ENCODE results near the gene ARSG. TPM values are rescaled to one million over a fixed set of nuclear protein-coding genes. Genes with fewer than 3 reads are reported as not detected.

The ARSG gene
- total and polyA plus RNA-seq, 2 of the 13 experiments (the other 11 are each of a cell fraction or from before 2014, with no cell fraction given), result 3.7 to 15.2 TPM

DNA sequence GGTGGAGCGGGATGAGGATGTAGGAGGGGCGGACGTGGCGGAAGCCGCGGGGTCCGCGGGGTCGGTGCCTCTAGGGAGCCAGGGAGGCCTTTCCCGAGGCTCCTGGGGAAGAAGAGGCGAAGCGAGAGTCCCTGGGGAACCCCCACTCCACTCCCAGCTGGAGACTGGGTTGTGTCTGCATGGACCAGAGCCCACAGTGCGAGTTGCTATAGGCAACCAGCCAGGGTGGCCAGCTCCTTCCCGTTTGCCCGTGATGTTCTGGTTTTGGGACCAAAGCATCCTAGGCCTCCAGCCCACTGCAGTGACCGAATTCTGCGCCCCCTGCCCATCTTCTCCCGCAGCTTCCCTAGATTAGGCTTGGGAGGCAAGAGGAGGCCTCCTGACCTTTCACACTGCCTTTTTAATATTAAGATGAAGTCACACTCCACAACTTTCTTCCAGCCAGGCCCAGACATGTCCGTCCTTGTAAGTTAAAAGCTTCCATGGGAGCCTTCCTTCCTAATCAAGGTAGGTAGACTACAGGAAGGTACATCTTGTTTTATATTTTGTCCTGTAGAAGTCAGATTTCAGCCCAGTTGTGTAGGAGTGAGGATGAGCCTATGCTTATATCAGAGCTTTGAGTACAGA is 43.0 kb upstream of the ARSG start (continued):
- TF ChIP-seq, protein P1, sequence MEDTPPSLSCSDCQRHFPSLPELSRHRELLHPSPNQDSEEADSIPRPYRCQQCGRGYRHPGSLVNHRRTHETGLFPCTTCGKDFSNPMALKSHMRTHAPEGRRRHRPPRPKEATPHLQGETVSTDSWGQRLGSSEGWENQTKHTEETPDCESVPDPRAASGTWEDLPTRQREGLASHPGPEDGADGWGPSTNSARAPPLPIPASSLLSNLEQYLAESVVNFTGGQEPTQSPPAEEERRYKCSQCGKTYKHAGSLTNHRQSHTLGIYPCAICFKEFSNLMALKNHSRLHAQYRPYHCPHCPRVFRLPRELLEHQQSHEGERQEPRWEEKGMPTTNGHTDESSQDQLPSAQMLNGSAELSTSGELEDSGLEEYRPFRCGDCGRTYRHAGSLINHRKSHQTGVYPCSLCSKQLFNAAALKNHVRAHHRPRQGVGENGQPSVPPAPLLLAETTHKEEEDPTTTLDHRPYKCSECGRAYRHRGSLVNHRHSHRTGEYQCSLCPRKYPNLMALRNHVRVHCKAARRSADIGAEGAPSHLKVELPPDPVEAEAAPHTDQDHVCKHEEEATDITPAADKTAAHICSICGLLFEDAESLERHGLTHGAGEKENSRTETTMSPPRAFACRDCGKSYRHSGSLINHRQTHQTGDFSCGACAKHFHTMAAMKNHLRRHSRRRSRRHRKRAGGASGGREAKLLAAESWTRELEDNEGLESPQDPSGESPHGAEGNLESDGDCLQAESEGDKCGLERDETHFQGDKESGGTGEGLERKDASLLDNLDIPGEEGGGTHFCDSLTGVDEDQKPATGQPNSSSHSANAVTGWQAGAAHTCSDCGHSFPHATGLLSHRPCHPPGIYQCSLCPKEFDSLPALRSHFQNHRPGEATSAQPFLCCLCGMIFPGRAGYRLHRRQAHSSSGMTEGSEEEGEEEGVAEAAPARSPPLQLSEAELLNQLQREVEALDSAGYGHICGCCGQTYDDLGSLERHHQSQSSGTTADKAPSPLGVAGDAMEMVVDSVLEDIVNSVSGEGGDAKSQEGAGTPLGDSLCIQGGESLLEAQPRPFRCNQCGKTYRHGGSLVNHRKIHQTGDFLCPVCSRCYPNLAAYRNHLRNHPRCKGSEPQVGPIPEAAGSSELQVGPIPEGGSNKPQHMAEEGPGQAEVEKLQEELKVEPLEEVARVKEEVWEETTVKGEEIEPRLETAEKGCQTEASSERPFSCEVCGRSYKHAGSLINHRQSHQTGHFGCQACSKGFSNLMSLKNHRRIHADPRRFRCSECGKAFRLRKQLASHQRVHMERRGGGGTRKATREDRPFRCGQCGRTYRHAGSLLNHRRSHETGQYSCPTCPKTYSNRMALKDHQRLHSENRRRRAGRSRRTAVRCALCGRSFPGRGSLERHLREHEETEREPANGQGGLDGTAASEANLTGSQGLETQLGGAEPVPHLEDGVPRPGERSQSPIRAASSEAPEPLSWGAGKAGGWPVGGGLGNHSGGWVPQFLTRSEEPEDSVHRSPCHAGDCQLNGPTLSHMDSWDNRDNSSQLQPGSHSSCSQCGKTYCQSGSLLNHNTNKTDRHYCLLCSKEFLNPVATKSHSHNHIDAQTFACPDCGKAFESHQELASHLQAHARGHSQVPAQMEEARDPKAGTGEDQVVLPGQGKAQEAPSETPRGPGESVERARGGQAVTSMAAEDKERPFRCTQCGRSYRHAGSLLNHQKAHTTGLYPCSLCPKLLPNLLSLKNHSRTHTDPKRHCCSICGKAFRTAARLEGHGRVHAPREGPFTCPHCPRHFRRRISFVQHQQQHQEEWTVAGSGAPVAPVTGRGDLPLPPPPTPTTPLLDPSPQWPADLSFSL (CRISPR knock-in tag; IDR thresholded peaks at IDR 0.05), result peak; percentile 51; the same call in 1 of the 2 replicates
- TF ChIP-seq ZNF337 (CRISPR knock-in tag; IDR thresholded peaks at IDR 0.05; ENCODE audit: borderline replicate concordance, low read depth) (no peak), SMAD1 (CRISPR knock-in tag; IDR thresholded peaks at IDR 0.05; ENCODE audit: borderline replicate concordance, low read depth) (0 out of 2 replicates have a peak, but pooled peaks have one; percentile 44), JDP2 (CRISPR knock-in tag; IDR thresholded peaks at IDR 0.05; ENCODE audit: borderline replicate concordance) (no peak), SNAI1 (CRISPR knock-in tag; IDR thresholded peaks at IDR 0.05; ENCODE audit: borderline replicate concordance) (no peak), MEIS1 (CRISPR knock-in tag; IDR thresholded peaks at IDR 0.05; ENCODE audit: borderline replicate concordance) (no peak), ZMYM4 (CRISPR knock-in tag; IDR thresholded peaks at IDR 0.05) (0 out of 2 replicates have a peak, but pooled peaks have one; percentile 9), ZNF446 (CRISPR knock-in tag; IDR thresholded peaks at IDR 0.05) (peak; percentile 75; the same call in 1 of the 2 replicates), ISX (CRISPR knock-in tag; conservative IDR thresholded peaks at IDR 0.05) (peak; percentile 65; the same call in 1 of the 2 replicates), MTA3 (CRISPR knock-in tag; IDR thresholded peaks at IDR 0.05) (no peak), CBX2 (IDR thresholded peaks at IDR 0.05; ENCODE audit: low read depth, low read length) (no peak), CBX2 (CRISPR knock-in tag; IDR thresholded peaks at IDR 0.05; ENCODE audit: low read depth) (no peak), GATA4 (IDR thresholded peaks at IDR 0.05; ENCODE audit: borderline replicate concordance, low read depth) (no peak), MTA1 (CRISPR knock-in tag; IDR thresholded peaks at IDR 0.05; ENCODE audit: borderline replicate concordance) (no peak), FOXO1 (CRISPR knock-in tag; IDR thresholded peaks at IDR 0.05) (no peak), ZNF558 (CRISPR knock-in tag; IDR thresholded peaks at IDR 0.05; ENCODE audit: borderline replicate concordance) (0 out of 2 replicates have a peak, but pooled peaks have one; percentile 31), ZNF816 (CRISPR knock-in tag; IDR thresholded peaks at IDR 0.05; ENCODE audit: borderline replicate concordance) (0 out of 2 replicates have a peak, but pooled peaks have one; percentile 64), NFKB2 (CRISPR knock-in tag; IDR thresholded peaks at IDR 0.05; ENCODE audit: borderline replicate concordance) (peak; percentile 6; the same call in 1 of the 2 replicates)
- TF ChIP-seq, protein P2, sequence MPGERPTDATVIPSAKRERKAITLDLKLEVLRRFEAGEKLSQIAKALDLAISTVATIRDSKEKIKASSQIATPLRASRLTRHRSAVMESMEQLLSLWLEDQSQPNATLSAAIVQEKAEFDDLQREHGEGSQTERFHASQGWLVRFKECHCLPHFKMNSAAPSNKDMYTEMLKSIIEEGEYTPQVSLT (CRISPR knock-in tag; IDR thresholded peaks at IDR 0.05; ENCODE audit: borderline replicate concordance, low read depth), result 0 out of 2 replicates have a peak, but pooled peaks have one; percentile 30
- TF ChIP-seq, protein P3, sequence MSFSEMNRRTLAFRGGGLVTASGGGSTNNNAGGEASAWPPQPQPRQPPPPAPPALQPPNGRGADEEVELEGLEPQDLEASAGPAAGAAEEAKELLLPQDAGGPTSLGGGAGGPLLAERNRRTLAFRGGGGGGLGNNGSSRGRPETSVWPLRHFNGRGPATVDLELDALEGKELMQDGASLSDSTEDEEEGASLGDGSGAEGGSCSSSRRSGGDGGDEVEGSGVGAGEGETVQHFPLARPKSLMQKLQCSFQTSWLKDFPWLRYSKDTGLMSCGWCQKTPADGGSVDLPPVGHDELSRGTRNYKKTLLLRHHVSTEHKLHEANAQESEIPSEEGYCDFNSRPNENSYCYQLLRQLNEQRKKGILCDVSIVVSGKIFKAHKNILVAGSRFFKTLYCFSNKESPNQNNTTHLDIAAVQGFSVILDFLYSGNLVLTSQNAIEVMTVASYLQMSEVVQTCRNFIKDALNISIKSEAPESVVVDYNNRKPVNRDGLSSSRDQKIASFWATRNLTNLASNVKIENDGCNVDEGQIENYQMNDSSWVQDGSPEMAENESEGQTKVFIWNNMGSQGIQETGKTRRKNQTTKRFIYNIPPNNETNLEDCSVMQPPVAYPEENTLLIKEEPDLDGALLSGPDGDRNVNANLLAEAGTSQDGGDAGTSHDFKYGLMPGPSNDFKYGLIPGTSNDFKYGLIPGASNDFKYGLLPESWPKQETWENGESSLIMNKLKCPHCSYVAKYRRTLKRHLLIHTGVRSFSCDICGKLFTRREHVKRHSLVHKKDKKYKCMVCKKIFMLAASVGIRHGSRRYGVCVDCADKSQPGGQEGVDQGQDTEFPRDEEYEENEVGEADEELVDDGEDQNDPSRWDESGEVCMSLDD (CRISPR knock-in tag; IDR thresholded peaks at IDR 0.05; ENCODE audit: borderline replicate concordance), result peak; percentile 78; the same call in 1 of the 2 replicates
